T47D (cell line): ENCODE results near the gene UBE2S.
"Not testable (repeated sequence)": the region's sequence is repeated elsewhere in the genome, so short reads cannot be mapped to it uniquely, and the experiment has no call there.

ENCODE experiments used
- DNase-seq, 2 experiments: peaks; one replicate each; pipeline versions ENCODE4 v3.0.0 to v3.0.0-alpha.2; 2011 to 2012; ENCODE audit warnings: low read depth in 1 of 2, low spot score in 1 of 2
- JUND ChIP-seq: IDR thresholded peaks from 2 replicates; pipeline ENCODE4 v1.6.1; 2012; ENCODE audit warnings: low read depth
- in situ Hi-C: cut with HindIII; loops from 2 replicates; pipeline ENCODE4 v1.10.0; 2016; ENCODE audit warnings: low sequenced_read_pairs, low pct_unique_long_range_greater_than_20kb

Gene UBE2S

DNA sequence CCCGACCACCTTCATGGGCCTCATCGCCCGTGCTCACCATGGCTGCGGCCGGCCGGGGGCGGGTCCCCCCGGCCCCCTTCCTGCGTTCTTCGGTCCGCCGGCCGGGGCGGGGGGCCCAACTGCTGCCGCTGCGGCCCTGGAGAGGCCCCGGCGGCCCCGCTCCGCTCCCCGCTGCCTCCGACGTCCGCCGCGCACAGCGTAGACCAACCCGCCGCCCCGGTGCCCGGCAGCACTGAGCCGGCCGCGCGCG lies at the start of gene UBE2S:
Gene UBE2S, minus strand, starts transcription at position 239 of the 250 bp plus-strand sequence. Its CDS starts 199 bp downstream, at position 40.
- DNase-seq, in situ Hi-C loops: not testable (repeated sequence)

DNA sequence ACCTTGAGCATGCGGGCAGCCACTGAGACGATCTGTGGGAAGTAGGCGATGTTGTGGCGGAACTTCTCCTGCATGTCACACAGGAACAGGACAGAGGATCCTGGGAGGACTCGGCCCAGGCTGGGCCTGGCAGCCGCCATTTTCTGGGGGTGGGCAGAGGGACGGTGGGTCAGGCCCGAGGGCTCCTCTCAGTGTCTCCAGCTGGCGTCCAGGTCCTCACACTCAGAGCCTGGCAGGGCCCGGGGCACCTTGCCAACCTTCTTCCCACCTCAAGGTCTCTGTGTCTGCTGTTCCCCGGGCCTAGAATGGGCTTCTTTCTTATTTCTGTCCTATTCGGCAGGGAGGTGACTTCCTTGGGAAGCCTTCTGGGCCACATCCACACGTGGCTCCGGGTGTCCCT lies 48.8 kb upstream of the UBE2S start:
- no peak for TF ChIP-seq JUND
- DNase-seq: no peak
- in situ Hi-C loops: no loop called here

DNA sequence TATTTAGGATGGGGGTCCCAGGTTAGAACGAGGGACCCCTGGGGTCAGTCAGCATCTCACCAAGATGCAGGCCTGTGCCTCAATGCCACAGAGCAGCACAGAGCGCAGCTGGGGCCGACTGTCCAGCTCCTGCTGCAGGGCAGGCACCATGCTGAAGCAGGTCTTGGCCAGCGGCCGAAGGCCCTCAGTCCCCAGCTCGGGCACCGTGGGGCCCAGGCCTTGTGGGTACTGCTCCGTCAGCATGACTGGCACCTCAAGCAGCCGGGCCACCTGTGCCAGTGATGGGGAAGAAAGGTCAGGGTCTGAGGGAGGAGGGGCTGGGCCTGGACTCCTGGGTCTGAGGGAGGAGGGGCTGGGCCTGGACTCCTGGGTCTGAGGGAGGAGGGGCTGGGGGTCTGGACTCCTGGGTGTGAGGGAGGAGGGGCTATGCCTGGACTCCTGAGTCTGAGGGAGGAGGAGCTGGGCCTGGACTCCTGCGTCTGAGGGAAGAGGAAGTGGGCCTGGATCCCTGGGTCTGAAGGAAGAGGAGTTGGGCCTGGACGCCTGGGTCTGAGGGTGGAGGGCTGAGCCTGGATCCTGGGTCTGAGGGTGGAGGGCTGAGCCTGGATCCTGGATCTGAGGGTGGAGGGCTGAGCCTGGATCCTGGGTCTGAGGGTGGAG lies 48.1 kb upstream of the UBE2S start:
- TF ChIP-seq JUND: no peak
- DNase-seq: no peak
- in situ Hi-C loops: no loop called here

DNA sequence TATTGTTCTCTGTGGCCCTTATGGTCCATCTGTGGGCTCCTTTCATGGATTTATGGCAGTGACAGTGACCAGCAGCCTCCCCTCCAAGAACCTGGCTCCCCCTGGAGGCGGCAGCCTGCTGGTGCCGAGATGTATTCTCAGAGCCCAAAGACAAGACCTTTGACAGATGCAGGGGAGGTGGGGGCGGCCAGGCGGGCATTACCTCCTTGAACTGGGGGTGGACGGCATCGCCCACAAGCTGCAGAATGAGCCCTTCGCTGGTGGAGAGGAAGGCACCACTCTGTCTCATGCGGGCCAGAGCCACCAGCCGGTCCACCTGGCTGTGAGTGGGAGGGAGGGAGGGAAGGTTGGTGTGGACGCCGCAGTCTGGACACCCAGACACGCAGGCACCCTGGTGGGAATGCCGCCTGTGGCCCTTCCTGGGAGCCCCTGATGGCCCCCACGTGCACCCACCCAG lies 47.2 kb upstream of the UBE2S start:
- in situ Hi-C loops: no loop called here
- TF ChIP-seq JUND: no peak
- DNase-seq: peak; percentile 53 to 80

DNA sequence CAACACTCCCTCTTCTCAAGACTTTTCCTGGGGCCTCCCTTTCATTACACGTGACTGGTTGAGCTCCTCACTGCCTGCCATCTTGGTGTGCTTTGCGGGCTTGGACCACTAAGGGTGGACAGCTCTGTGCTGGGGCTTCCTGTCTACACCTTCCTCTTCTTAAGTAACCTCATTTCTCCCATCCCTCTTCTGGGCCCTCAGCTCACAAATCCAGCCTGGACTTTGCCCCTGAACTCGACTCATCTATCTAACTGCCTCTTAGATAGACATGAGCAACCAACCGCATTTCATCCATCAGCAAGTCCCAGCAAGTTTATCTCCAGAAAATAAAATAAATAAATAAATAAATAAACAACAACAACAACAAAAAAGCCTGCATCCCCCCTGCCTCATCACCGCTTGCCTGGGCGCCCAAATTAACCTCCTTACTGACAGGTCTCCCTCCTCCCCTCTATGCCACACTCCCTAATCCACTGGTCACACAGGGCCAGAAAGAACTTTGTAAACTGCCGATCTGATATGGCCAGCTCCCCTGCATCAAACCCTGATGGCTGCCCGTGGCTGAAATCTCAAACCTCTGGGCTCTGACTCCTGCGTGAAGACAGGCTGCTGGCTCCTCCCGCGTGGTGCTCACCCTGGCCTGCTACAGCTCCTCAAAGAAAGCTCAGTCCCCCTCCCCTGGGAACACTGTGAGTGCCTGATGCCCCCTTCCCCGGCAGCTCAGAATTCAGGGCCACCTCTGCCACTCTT lies 46.1 kb upstream of the UBE2S start:
- DNase-seq: no peak

DNA sequence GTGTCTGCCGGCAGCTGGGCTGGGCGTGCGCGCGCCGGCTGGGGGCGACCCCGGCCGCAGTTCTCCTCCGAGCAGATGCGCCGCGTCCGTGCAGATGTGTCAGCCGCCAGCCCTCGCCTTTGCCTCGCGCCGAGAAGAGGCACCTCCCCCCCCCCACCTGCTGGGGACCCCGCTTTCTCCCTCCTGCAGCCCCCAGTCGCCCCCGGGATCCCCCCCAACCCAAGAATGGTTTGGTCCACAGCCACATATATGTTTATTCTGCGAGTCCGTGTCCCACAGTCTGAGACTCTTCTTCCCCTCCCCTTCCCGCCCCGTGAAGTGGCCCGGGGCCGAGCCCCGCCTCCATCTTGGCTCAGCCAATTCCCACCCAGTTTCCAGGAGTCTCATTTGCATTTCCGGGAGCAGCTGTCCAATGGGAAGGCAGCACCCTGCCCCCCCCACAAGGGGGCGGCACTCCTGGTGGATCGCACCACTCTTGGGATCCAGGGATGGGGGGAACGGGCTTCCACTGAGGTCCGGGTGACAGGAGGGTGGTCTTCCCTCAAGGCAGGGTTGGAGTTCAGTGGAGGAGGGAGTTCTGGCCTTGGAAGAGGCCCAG lies 45.3 kb upstream of the UBE2S start:
- in situ Hi-C loops: no loop called here
- no peak for TF ChIP-seq JUND
- DNase-seq: peak; percentile 79 to 94

More for the DNA sequence above, 46.1 kb upstream of the UBE2S start:
- in situ Hi-C loops: no loop called here
- TF ChIP-seq JUND: no peak

DNA sequence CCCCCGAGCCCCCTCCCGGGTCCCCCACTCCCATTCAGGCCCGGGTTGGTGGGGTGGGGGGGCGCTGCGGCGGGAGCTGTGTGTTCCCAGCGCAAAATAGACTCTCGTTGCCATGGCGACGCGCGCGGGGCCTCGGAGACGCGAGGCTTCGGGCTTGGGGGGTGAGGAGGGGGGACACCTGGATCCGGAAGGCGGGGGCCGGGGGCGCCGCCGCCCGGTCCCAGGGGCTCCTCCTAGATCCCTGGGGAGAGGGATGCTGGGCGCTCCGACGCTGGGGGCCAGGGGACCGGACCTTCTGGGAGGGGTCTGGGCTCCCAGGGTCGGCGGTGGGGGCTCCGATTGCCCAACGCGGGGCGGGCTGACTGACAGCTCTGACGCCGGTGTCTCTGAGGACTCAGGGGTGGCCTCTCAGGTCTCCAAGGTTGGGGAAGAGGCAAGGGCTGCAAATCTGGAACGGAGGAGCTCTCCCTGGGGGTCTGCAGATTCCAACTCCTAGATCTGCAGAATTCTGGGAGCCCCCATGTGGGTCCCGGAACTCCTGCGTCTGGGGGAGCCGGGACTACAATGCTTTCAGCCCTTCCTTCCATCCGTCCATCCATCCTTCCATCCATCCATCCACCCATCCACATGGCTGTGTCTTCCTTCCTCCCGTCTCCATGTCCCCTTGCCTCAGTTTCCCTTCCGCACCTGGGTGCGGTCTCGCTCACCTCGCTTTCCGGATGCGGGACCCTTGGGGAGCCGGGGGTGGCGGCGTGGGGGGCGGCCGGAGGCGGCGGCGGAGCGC lies 44.6 kb upstream of the UBE2S start:
- no peak for DNase-seq
- in situ Hi-C loops: no loop called here
- TF ChIP-seq JUND: no peak

DNA sequence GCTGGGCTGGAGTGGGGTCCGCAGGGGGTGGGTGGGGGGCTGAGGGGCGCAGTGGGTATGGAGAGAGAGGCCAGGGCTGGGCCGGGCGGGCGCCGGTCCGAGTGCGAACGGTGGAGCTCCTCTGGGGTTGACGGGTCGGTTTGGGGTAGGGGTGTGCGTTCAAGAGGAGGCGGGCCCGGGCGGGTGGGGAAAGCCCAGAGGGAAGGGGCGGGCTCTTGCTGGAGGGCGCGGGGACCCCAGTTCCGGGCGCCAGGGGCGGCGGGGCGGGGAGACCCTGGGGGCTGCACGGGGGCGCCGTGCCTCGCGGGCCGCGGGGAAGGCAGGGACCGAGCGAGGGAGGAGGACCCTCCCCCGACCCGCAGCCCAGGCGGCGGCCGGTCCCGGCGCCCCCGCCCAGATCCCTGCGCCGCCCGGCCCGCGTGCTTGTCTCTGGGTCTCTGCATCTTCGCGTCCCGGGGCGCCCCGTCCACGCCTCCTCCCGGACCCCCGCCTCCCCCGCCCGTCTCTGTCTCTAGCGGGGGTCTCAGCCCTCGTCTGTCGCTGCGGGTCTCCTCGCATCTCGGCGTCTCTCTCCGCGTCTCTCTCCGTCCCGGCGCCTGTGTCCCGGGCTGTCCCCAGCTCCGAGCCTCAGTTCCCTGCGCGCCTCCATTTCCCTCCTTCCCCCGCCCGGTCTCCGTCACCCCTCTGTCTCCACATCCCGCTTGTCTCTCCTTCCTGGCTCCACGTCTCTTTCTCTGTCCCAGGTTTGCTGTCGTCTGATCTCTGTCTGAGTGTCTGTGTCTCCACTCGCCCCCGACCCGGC lies 43.8 kb upstream of the UBE2S start:
- in situ Hi-C loops: no loop called here
- no peak for TF ChIP-seq JUND
- no peak for DNase-seq

DNA sequence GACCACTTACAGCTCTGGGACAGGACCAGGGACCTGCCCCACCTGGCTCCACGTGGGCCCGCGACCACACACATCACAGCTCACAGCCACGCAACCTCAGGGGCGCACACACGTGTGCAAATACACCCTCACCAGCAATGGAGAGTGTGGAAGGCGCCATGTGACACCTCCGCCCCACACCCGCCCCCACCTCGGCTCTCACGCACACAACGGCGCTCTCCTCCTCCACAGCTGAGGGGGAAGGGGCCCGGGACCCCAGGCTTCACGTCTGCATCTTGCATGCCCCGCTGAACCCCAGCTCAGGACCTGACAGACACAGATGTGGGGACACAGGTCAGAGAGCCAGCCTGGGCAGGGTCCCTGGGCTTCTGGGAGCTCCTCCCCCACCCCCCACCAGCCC lies 41.9 kb upstream of the UBE2S start:
- TF ChIP-seq JUND: no peak
- no peak for DNase-seq
- in situ Hi-C loops: no loop called here

DNA sequence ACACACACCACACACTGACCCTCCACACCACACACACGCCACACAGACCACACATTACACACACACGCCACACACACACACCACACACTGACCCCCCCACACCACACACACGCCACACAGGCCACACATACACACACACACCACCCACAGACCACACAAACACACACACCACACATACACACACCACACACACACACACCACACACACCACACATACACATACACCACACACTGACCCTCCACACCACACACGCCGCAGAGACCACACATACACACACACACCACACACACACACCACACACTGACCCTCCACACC lies 40.5 kb upstream of the UBE2S start:
- DNase-seq, in situ Hi-C loops: not testable (repeated sequence)

DNA sequence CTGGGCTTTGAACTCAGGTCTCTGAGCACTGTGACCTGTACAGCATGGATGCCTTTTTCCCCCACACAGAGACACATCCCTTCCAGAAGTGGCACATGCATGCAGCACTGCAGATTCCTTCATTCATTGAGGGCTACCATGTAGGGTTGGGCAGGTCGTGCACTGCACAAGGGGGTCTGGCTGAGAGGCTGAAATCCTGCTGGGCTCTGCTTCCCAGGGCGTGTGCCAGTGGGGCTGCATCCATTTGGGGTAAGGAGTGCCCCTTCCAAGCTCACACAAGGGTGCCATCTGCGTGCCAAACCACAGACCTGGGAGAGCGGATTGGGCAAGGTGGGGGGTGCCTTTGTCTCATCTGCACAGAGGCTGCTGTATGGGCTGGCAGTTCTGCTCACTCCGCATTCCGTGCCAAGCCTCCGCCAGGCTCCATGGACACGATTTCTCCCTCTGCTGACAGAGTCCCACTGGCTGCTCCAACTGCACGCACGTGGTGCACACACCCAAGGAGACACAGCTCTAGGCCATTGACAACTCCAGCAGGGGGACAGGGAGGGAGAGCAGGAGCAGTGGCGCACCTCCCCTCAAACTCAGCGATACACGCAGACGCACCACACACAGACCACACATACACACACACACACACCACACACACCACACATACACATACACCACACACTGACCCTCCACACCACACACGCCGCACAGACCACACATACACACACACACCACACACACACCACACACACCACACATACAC lies 40.0 kb upstream of the UBE2S start:
- DNase-seq: peak in 1 of 2 experiments; percentile 78
- in situ Hi-C loops: no loop called here
- TF ChIP-seq JUND: no peak

DNA sequence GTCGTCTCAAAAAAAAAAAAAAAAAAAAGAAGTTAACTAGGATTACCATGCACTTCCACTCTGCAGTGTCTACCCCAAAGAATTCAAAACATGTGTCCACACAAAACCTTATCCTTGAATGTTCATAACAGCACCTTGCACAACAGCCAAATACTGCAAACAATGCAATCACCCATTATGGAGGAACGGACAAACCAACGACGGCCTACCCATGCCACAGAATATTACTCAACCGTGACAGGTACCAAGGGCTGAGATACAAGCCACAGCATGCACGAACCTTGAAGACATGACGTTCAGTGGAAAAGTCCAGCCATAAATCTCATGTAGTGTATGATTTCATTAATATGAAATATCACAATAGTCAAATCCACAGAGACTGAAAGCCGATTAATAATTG lies 38.5 kb upstream of the UBE2S start:
- no peak for DNase-seq
- in situ Hi-C loops: no loop called here
- no peak for TF ChIP-seq JUND
